HepG2 (cell line): ENCODE results near the gene AFF2.

Experiments used
- CTCF ChIP-seq: sonication (generic); formaldehyde crosslinking; IDR thresholded peaks from 2 replicates; pipeline ENCODE4 v1.5.0; 2020; ENCODE audit warnings: mild to moderate bottlenecking, missing genetic modification reagents, moderate library complexity
- FOXC1 ChIP-seq: sonication (generic); formaldehyde crosslinking; IDR thresholded peaks from 2 replicates; pipeline ENCODE4 v1.8.0; 2022; ENCODE audit warnings: mild to moderate bottlenecking, missing genetic modification reagents, borderline replicate concordance
- FOXK1 ChIP-seq: sonication (generic); formaldehyde crosslinking; IDR thresholded peaks from 2 replicates; pipeline ENCODE4 v1.4.0; 2020; ENCODE audit warnings: low read depth, missing genetic modification reagents, borderline replicate concordance
- PCBP2 ChIP-seq: fragments of 200-400 bp; formaldehyde crosslinking; optimal IDR thresholded peaks from 2 replicates; pipeline ENCODE3; 2018; ENCODE audit warnings: low read length, low read depth; ENCODE audit not compliant: poor library complexity, severe bottlenecking
- ZNF704 ChIP-seq: sonication (generic); formaldehyde crosslinking; IDR thresholded peaks from 2 replicates; pipeline ENCODE4 v1.8.1; 2023; ENCODE audit warnings: mild to moderate bottlenecking, inconsistent platforms, moderate library complexity, missing genetic modification reagents, borderline replicate concordance
- TF ChIP-seq, protein P1 (sequence below): sonication (generic); formaldehyde crosslinking; conservative IDR thresholded peaks from 2 replicates; pipeline ENCODE4 v1.8.0; 2022; ENCODE audit warnings: low read depth, missing genetic modification reagents

DNA sequence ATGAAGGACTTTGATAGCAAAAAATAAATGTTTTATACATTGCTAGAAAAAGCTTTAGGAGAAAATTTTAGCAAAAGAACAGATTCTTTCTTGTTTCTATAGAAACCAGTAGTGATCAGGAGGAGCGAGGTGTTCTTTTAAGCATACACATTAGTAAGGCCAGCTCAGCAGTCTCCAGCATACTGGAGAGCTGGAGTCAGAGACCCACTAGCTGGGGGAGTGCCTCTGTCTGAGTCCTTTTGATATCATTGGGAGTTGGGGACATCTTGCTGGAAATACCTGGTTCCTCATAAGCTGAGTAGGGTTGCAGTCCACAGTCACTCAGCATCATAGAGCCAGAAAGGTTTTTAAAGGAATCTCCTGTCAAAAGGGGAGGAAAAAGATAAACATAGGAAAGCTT, 67.4 kb downstream of the AFF2 start:
- TF ChIP-seq, protein P1, sequence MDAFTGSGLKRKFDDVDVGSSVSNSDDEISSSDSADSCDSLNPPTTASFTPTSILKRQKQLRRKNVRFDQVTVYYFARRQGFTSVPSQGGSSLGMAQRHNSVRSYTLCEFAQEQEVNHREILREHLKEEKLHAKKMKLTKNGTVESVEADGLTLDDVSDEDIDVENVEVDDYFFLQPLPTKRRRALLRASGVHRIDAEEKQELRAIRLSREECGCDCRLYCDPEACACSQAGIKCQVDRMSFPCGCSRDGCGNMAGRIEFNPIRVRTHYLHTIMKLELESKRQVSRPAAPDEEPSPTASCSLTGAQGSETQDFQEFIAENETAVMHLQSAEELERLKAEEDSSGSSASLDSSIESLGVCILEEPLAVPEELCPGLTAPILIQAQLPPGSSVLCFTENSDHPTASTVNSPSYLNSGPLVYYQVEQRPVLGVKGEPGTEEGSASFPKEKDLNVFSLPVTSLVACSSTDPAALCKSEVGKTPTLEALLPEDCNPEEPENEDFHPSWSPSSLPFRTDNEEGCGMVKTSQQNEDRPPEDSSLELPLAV (CRISPR knock-in tag), result no peak
- TF ChIP-seq FOXC1 (CRISPR knock-in tag), result no peak
- TF ChIP-seq PCBP2, result no peak
- no peak for TF ChIP-seq ZNF704
- no peak for TF ChIP-seq FOXK1 (CRISPR knock-in tag)
- no peak for TF ChIP-seq CTCF (CRISPR knock-in tag)
